ENCODE data around the gene MARK2. TPM values are rescaled to one million over a fixed set of nuclear protein-coding genes. Genes with fewer than 3 reads are reported as not detected.

Gene MARK2
- total RNA-seq, 1 experiment from 2014 or later, result 39.8 TPM

- ChIA-PET CTCF (no interaction called here), POLR2A (interaction anchor here (0.7 kb wide), 1 partner anchor 134 kb away, joined by 3 read pairs; no protein-coding TSS in a partner anchor)
- no peak overlapping the region for H3K4me3 Mint-ChIP-seq (ENCODE audit: unreplicated experiment)
- H3K27me3 Mint-ChIP-seq (ENCODE audit: insufficient read depth, unreplicated experiment), result no peaks in the 10 kb centered on the region
- BruUV-seq (replicated peaks), result no TSS peak
- DNase-seq (ENCODE audit: unreplicated experiment), result no peak
- H3K9me3 Mint-ChIP-seq (ENCODE audit: unreplicated experiment), result peaks cover 8% of the 10 kb centered on the region
- H3K36me3 Mint-ChIP-seq (ENCODE audit: insufficient read depth, unreplicated experiment), result no peaks in the 10 kb centered on the region
- H3K27ac Mint-ChIP-seq (ENCODE audit: low read depth, unreplicated experiment), result no peak overlapping the region
- no peak for TF ChIP-seq CTCF (IDR thresholded peaks at IDR 0.05; ENCODE audit: unreplicated experiment)
- intact Hi-C loops (cut with micrococcal nuclease), result no loop called here
- no peaks in the 10 kb centered on the region for H3K4me1 Mint-ChIP-seq (ENCODE audit: insufficient read depth, unreplicated experiment)
Observed at GRCh38 chr11:63795066-63795465, 43.8 kb upstream of the MARK2 start.

GRCh38 chr11:63800921-63801320, 38.0 kb upstream of the MARK2 start:
- Mint-ChIP-seq H3K9me3 (ENCODE audit: unreplicated experiment) (no peaks in the 10 kb centered on the region), H3K4me3 (ENCODE audit: unreplicated experiment) (no peak overlapping the region), H3K4me1 (ENCODE audit: insufficient read depth, unreplicated experiment) (peaks cover 9% of the 10 kb centered on the region), H3K27ac (ENCODE audit: low read depth, unreplicated experiment) (peak overlapping the region; percentile 82), H3K27me3 (ENCODE audit: insufficient read depth, unreplicated experiment) (no peaks in the 10 kb centered on the region), H3K36me3 (ENCODE audit: insufficient read depth, unreplicated experiment) (no peaks in the 10 kb centered on the region)
- TF ChIP-seq CTCF (IDR thresholded peaks at IDR 0.05; ENCODE audit: unreplicated experiment), result no peak
- DNase-seq (ENCODE audit: unreplicated experiment), result no peak
- ChIA-PET CTCF (interaction anchor here (0.6 to 1.8 kb wide), 2 partner anchors 37 to 54 kb away, joined by 3 to 5 read pairs; no protein-coding TSS in a partner anchor), POLR2A (no interaction called here)
- intact Hi-C loops (cut with micrococcal nuclease), result no loop called here
- BruUV-seq (replicated peaks), result no TSS peak

- Mint-ChIP-seq H3K4me3 (ENCODE audit: unreplicated experiment) (peak overlapping the region; percentile 67), H3K27me3 (ENCODE audit: insufficient read depth, unreplicated experiment) (no peaks in the 10 kb centered on the region), H3K4me1 (ENCODE audit: insufficient read depth, unreplicated experiment) (peaks cover 9% of the 10 kb centered on the region), H3K9me3 (ENCODE audit: unreplicated experiment) (no peaks in the 10 kb centered on the region), H3K36me3 (ENCODE audit: insufficient read depth, unreplicated experiment) (no peaks in the 10 kb centered on the region), H3K27ac (ENCODE audit: low read depth, unreplicated experiment) (peak overlapping the region; percentile 85)
- BruUV-seq (replicated peaks), result no TSS peak
- intact Hi-C loops (cut with micrococcal nuclease), result loop anchor here (2.0 kb wide), 1 partner anchor 34 kb away; the partner anchor contains the start of gene ZFTA
- DNase-seq (ENCODE audit: unreplicated experiment), result peak; percentile 90
- POLR2A ChIA-PET, result interaction anchor here (0.5 to 2.7 kb wide), 14 partner anchors 8 to 379 kb away, joined by 3 to 16 read pairs (median 3); partner anchors contain the start of genes COX8A, MARK2, SPINDOC and ZFTA
- CTCF ChIA-PET, result interaction anchor here (0.5 to 1.8 kb wide), 10 partner anchors 17 to 446 kb away, joined by 3 to 6 read pairs (median 4); partner anchors contain the start of gene ZFTA
- no peak for TF ChIP-seq CTCF (IDR thresholded peaks at IDR 0.05; ENCODE audit: unreplicated experiment)
Observed at GRCh38 chr11:63802637-63803414, 36.1 kb upstream of the MARK2 start.

GRCh38 chr11:63804259-63804658, 34.7 kb upstream of the MARK2 start:
- no peaks in the 10 kb centered on the region for H3K27me3 Mint-ChIP-seq (ENCODE audit: insufficient read depth, unreplicated experiment)
- POLR2A ChIA-PET, result interaction anchor here (0.5 to 2.7 kb wide), 3 partner anchors 8 to 272 kb away, joined by 3 to 16 read pairs (median 5); no protein-coding TSS in a partner anchor
- CTCF ChIA-PET, result interaction anchor here (1.8 kb wide), 1 partner anchor 36 kb away, joined by 5 read pairs; the partner anchor contains the start of gene ZFTA
- H3K36me3 Mint-ChIP-seq (ENCODE audit: insufficient read depth, unreplicated experiment), result no peaks in the 10 kb centered on the region
- H3K4me1 Mint-ChIP-seq (ENCODE audit: insufficient read depth, unreplicated experiment), result peaks cover 9% of the 10 kb centered on the region
- TF ChIP-seq CTCF (IDR thresholded peaks at IDR 0.05; ENCODE audit: unreplicated experiment), result no peak
- H3K9me3 Mint-ChIP-seq (ENCODE audit: unreplicated experiment), result no peaks in the 10 kb centered on the region
- peak; percentile 38 for DNase-seq (ENCODE audit: unreplicated experiment)
- H3K4me3 Mint-ChIP-seq (ENCODE audit: unreplicated experiment), result no peak overlapping the region
- intact Hi-C loops (cut with micrococcal nuclease), result no loop called here
- no TSS peak for BruUV-seq (replicated peaks)
- H3K27ac Mint-ChIP-seq (ENCODE audit: low read depth, unreplicated experiment), result no peak overlapping the region

Data from MCF 10A (cell line).